GM18508 (cell line): ENCODE measurements around the gene TCF12.
"Not testable (repeated sequence)": the region's sequence is repeated elsewhere in the genome, so short reads cannot be mapped to it uniquely, and the experiment has no call there.

Source experiments
- ATAC-seq: cut with Tn5 transposase; IDR thresholded peaks from one replicate; pipeline ENCODE4 v1.9.1; 2021; ENCODE audit warnings: moderate number of reproducible peaks; ENCODE audit not compliant: insufficient read depth, unreplicated experiment

TCF12 gene

DNA sequence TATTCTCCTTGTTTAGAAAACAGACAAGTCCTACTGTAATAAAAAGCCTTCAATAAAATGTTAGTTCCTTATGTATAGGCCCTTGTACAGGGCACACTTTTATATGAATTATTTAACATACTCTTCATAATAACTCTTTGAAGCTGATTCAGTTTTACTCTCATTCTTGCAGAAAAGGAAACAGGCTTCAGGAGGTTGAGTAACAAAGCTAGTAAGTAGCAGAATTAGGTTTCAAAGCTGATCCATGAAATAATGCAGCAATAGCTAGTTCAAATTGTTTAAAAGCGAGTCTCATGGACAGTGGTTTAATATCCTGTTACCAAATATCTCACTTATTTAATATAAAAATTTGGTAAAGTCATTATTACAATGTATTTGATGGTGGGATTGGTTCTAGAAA lies 25.0 kb downstream of the TCF12 start:
- ATAC-seq, result no peak

DNA sequence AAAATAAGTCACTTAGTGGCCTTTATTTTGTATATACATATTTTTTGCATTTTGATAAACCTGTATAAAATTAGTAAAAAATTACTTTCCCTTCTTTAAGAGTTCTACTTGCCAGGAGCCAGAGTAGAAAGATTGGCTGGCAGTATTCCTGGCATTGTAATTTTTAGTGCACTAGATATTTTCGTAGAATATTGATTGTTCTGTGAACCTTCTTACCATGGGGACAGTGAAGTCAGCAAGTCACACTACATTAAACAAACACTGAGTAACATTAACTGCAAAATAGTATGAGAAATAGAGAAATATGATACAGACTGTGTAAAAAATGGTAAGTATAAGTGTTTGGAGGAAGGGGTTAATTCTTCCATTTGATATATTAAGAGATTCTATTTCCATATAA lies 26.0 kb downstream of the TCF12 start:
- ATAC-seq, result no peak

DNA sequence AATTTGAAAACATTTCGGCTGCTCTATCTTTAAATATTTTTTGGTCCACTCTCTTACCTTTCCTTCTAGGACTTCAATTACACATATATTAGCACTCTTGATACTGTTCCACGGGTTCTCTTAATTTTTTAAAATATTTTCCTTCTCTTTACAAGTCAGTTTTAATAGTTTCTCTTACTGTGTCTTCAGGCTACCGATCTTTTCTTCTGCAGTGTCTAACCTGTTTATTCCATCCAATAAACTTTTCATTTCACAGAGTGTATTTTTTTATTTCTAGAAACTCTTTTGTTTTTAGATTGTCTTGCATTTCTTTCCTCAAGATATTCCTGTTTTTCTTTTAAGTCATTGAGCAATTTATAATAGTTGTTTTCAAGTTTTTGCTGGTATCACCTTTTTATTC lies 27.7 kb downstream of the TCF12 start:
- no peak for ATAC-seq

GRCh38 chr15:56948000-56948763 lies 29.7 kb downstream of the TCF12 start:
- no peak for ATAC-seq

- no peak for ATAC-seq
Measured at GRCh38 chr15:56948764-56949101, 30.3 kb downstream of the TCF12 start.

GRCh38 chr15:56950979-56951378 lies 32.5 kb downstream of the TCF12 start:
- peak; percentile 70 for ATAC-seq

- no peak for ATAC-seq
Measured at GRCh38 chr15:56953790-56954189, 35.3 kb downstream of the TCF12 start.

DNA sequence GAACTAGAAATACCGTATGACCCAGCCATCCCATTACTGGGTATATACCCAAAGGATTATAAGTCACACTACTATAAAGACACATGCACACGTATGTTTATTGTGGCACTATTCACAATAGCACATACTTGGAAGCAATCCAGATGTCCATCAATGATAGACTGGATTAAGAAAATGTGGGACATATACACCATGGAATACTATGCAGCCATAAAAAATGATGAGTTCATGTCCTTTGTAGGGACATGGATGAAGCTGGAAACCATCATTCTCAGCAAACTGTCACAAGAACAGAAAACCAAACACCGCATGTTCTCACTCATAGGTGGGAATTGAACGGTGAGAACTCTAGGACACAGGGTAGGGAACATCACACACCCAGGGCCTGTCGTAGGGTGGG lies 36.6 kb downstream of the TCF12 start:
- ATAC-seq, result not testable (repeated sequence)

DNA sequence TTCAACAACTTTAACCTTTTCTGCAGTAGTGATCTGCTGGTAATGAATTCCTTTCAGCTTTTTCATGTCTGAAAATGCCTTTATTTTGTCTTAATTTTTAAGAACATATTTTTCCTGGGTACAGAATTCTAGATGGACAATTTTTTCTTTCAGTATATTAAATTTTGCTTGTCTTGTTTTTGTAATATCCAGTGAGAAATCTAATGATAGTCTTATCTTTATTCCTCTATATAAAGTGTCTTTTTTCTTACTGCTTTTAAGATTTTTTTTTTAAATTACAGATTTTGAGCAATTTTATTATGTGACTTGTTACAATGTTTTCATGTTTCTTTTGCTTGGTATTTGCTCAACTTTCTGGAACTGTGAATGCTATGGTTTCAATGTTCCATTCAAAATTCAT lies 38.1 kb downstream of the TCF12 start:
- ATAC-seq, result no peak

DNA sequence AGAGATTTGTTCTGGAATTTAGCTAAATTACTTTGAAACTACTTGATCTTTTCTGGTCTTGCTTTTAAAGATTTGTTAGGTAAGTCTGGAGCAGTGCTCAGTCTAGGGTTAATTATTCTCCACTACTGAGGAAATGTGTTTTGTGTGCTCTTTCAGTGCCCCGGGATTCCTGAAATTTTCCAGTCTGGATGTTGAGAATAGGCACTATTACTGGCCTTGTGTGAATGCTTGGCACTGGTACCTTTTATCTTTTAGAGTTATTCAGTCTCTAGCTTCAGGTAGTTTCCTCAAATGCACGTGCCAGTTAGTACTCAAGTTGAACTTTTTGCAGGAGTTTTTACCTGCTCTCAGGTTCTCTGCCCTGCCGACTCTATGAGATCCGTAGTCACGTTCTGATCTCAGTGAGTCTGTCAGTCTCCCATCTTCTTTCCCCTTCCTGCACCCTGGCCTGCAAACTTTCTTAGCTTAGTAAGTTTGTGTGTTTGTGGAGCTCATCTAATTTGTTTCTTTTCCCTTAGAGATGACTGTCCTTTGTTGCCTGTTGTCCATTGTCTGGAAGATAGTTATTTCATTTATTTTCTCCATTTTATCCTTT lies 39.5 kb downstream of the TCF12 start:
- no peak for ATAC-seq

GRCh38 chr15:56959318-56959648 lies 40.8 kb downstream of the TCF12 start:
- ATAC-seq, result no peak

DNA sequence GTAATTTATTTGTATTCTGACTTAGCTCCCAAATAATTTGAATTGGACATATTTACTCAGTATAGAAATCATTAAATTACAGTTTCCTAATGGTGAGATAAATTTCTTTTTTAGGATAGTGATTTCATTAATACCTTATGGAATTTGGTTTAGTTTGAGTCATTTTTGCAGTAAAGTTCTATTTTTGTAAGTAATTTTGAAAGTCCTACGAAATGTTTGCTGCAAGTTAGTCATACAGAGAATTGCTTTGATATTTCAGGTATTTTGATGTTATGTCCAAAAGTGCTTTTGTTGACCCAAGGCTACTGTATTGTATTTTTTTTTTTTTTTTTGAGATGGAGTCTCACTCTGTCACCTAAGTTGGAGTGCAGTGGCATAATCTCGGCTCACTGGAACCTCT lies 41.7 kb downstream of the TCF12 start:
- no peak for ATAC-seq

GRCh38 chr15:56963126-56963525 lies 44.7 kb downstream of the TCF12 start:
- no peak for ATAC-seq

DNA sequence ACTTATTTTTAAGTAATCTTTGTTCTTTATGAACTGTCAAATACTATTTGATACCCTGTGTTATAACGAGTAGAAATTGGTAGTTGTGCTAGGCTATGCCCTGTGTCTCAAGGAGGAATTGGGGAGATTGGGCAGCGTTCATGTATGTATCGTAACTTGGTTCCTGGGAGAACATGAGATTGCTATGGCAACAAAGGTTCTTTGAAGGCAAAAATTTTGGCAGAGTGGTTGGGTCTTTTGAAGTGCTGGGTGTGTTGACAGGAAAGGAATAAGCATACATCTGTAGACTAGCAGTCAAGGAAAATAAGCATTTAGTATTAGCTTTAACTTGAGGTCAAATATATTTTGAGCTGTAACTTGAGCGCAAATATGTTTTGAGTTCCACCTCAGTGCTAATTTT lies 45.3 kb downstream of the TCF12 start:
- ATAC-seq, result no peak

- no peak for ATAC-seq
Measured at GRCh38 chr15:56964182-56964581, 45.7 kb downstream of the TCF12 start.

- no peak for ATAC-seq
Measured at GRCh38 chr15:56965231-56966013, 47.0 kb downstream of the TCF12 start.

- ATAC-seq, result no peak
Measured at GRCh38 chr15:56967336-56967735, 48.9 kb downstream of the TCF12 start.

DNA sequence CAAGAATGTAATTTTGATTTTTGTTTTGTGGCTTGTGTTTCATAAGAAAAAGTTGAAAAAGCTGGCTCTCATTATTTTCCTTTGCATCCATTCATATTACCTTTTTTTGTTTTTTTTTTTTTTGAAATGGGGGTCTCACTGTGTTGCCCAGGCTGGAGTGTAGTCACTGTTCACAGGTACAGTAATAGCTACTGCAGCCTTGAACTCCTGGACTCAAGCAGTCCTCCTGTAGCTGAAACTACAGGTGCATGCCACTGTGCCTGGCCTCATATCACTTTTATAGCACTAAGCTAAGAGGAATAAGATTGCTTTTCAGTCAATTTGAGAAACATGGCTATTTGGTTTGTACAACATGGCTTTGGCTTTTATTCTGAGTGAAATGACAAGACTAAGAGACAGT lies 49.8 kb downstream of the TCF12 start:
- ATAC-seq, result no peak

- no peak for ATAC-seq
Measured at GRCh38 chr15:56968821-56969220, 50.4 kb downstream of the TCF12 start.

DNA sequence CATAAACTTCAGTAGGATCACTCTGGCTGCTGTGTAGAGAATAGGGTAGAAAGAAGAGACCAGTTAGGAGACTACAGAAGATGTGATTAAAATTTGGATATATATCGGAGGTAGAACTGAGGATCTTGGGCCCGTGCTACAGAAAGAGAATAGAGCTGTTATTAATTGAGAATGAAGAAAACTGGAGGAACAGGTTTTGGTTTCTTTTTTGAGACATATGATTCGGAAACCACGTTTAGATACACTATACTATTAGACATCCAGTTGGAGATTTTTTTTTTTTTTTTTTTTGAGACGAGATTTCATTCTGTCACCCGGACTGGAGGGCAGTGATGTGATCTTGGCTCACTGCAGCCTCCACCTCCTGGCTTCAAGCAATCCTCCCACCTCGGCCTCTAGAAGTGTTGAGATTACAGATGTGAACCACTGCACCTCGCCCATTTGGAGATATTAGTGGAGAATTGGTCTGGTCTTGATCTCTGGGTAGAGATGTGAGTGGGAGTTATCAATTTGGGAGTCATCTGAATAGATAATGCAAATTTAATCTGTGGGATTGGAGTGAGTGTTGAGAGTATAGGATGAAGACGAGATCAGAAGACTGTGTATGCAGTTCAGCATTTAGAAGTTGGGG lies 50.9 kb downstream of the TCF12 start:
- no peak for ATAC-seq

DNA sequence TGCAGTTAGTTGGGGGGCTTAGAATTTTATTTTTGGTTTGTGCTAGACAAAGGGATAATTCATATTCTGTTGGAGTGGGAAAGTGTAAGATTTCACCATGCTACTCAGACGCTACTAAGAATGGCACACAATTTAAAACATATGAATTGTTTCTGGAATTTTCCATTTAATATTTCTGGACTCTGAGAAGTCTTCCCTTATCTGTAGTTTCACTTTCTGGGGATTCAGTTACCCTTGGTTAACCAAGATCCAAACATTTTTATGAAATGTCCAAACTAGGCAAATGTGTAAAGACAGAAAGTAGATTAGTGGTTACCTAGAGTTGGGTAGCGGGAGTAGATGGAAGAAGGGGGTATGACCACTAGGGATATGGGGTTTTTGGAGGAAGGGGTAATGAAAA lies 53.1 kb downstream of the TCF12 start:
- ATAC-seq, result no peak
